ENCODE measurements around the gene MYO1D. TPM values are rescaled to one million over a fixed set of nuclear protein-coding genes. Genes with fewer than 3 reads are reported as not detected.

The MYO1D gene
- total and polyA plus RNA-seq, 5 donors, result 5.8 to 17.0 (median 10.4) TPM

DNA sequence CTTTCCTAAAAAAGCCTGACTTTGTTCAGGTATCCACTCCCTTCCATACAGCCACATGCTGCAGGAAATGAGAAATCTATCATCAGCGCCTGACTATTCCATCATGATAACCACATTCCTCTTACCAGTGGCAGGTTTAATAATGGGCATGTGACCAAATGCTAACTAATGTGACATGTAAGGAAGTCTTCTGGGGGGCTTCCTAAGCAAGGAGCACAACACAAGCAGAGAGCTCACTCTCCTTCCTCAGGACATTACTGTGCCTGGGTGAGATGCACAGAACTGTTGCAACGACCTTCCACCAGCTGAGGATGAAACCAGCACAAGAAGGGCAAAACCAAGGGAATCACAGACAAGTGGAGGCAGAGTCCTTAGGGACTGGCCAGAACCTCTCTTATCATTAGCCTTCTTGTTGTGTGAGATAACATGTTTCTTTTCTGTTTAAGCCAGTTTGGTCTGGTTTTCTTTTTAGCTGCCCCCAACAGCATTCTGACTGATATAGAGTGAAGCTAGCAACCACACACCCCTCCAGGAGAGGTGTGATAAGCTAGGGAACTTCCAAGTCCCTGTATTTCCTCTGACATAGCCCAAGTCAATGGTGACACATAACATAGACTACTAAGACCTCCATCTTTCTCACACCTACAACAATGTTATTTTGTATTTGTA, 16.9 kb downstream of the MYO1D start:
- ATAC-seq, result peak in 1 of 2 donors; percentile 21
- 44% methylated on average over 2 of the region's 2 CpGs for WGBS
- Histone ChIP-seq H3K4me1 (ENCODE audit: control insufficient read depth, insufficient read depth, low read length) (no peaks in the 10 kb centered on the region), H3K27ac (ENCODE audit: low read length) (no peak overlapping the region), H3K4me3 (ENCODE audit: low read length) (no peak overlapping the region), H3K27me3 (ENCODE audit: control insufficient read depth, insufficient read depth) (no peaks in the 10 kb centered on the region), H3K9me3 (ENCODE audit: control insufficient read depth, low read length) (no peaks in the 10 kb centered on the region)
- intact Hi-C loops (cut with DNase I), result no loop called here
- no peak for DNase-seq

DNA sequence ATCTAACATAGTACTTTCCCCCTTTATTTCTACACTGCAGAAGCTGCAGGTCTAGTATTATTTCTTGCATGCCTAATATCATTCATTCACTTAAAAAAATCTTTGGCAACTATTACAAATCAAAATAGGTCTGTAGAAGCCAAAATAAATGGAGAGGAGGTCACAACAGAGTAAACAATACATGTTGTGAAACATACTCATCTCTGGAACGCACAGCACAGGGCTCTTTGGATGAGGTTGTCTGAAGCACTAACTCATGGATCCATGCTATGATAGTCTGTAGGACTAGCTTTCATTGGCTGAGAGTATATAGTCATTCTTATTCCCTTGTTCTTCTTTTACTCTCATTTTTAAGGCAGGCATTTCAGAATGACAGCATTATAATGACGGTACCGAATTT, 21.3 kb downstream of the MYO1D start:
- Histone ChIP-seq H3K4me1 (ENCODE audit: control insufficient read depth, insufficient read depth, low read length) (no peaks in the 10 kb centered on the region), H3K4me3 (ENCODE audit: low read length) (no peak overlapping the region), H3K27ac (ENCODE audit: low read length) (no peak overlapping the region), H3K9me3 (ENCODE audit: control insufficient read depth, low read length) (no peaks in the 10 kb centered on the region), H3K27me3 (ENCODE audit: control insufficient read depth, insufficient read depth) (no peaks in the 10 kb centered on the region)
- DNase-seq, result no peak
- no peak for ATAC-seq
- intact Hi-C loops (cut with DNase I), result no loop called here
- 94% methylated on average over 3 of the region's 3 CpGs for WGBS

DNA sequence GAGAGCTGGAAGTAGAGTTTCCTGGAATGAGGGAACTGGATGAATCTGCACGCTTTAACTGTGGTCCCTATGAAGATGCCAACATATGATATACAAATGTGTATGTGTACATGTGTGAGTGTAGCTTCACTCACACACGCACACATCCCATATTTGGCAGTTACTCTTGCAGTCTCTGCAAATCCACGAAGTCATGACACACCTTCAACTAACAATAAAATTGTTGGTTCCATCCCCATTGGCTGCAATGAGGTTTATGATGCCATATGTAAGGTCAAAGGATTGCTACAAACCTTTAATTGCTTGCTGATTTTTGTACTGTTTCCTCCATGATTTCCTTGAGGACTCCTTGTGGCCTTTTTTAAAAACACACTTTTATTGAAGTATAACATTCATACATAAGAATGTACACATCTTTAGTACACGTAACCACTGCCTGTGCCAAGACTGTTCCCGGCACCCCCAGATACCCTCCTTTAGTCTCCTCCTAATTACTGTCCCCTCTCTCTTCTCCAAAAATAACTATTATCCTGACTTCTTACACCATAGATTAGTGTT, 22.0 kb downstream of the MYO1D start:
- DNase-seq (no peak), ATAC-seq (no peak)
- intact Hi-C loops (cut with DNase I), result no loop called here
- no peak overlapping the region for H3K27ac ChIP-seq (ENCODE audit: low read length)
- no peaks in the 10 kb centered on the region for H3K27me3 ChIP-seq (ENCODE audit: control insufficient read depth, insufficient read depth)
- H3K9me3 ChIP-seq (ENCODE audit: control insufficient read depth, low read length), result no peaks in the 10 kb centered on the region
- H3K4me1 ChIP-seq (ENCODE audit: control insufficient read depth, insufficient read depth, low read length), result no peaks in the 10 kb centered on the region
- 83% methylated on average over 5 of the region's 5 CpGs for WGBS
- no peak overlapping the region for H3K4me3 ChIP-seq (ENCODE audit: low read length)

DNA sequence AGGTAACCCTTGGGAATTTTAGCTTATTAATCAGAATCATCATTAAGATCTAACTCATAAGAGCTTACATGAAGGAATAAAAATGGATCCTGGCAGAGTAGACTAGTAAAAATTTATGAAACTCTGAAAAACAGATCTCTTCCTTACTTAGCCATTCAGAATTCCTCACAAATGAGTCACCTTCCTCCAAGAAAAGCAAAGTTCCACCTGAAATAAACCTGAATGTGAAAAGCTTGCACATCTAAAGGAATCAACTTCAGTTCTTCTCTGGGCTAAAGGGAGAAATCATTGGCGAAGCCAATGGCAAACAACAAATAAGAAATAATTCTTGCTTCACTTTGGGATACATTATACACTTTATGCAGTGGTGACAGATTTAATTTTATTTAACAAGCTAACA, 22.7 kb downstream of the MYO1D start:
- ATAC-seq (no peak), DNase-seq (no peak)
- Histone ChIP-seq H3K4me1 (ENCODE audit: control insufficient read depth, insufficient read depth, low read length) (no peaks in the 10 kb centered on the region), H3K27ac (ENCODE audit: low read length) (no peak overlapping the region), H3K9me3 (ENCODE audit: control insufficient read depth, low read length) (no peaks in the 10 kb centered on the region), H3K27me3 (ENCODE audit: control insufficient read depth, insufficient read depth) (no peaks in the 10 kb centered on the region), H3K4me3 (ENCODE audit: low read length) (no peak overlapping the region)
- 100% methylated on average over 1 of the region's 1 CpG for WGBS
- intact Hi-C loops (cut with DNase I), result no loop called here

DNA sequence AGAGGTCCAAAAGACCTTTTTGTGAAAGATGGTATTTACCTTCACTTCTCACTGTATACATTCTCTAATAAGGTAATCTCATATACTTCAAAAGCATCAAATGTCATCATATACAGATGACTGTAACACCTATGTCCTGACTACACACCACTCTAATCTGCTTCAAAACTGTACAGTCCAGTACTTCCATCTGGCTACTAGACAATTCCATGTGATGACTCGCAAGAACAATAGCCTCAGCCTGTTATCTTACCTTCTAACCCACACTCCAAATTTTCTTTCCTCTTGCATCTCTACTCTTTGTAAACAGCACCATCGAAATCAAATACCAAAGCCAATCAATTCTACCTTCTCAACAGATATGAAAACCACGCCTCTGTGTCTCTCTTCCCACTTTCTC, 24.1 kb downstream of the MYO1D start:
- 92% methylated on average over 3 of the region's 3 CpGs for WGBS
- DNase-seq, result no peak
- Histone ChIP-seq H3K27ac (ENCODE audit: low read length) (no peak overlapping the region), H3K4me1 (ENCODE audit: control insufficient read depth, insufficient read depth, low read length) (no peaks in the 10 kb centered on the region), H3K27me3 (ENCODE audit: control insufficient read depth, insufficient read depth) (no peaks in the 10 kb centered on the region), H3K4me3 (ENCODE audit: low read length) (no peak overlapping the region), H3K9me3 (ENCODE audit: control insufficient read depth, low read length) (no peaks in the 10 kb centered on the region)
- intact Hi-C loops (cut with DNase I), result no loop called here
- no peak for ATAC-seq

DNA sequence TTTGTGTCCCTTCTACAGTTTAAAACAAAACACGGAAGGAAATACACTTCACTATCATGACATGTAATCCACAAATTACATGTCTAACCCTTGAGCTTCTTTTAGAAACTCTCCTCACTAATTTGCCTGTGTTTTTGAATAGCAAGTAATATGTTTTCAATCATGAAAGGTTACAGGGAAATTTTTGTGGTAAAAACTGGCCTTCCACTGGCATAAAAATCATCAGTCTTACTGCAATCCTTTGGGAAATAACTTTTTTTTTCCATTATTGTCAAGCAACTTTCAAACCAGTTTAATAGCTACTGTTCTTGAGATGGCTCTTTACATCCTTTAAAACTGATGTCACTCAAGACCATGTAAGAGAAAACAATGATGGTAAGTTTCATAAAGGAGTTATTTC, 27.0 kb downstream of the MYO1D start:
- WGBS, result 86% methylated on average over 1 of the region's 1 CpG
- no peak overlapping the region for H3K27ac ChIP-seq (ENCODE audit: low read length)

GRCh38 chr17:32847977-32848376, 28.9 kb downstream of the MYO1D start:
- intact Hi-C loops (cut with DNase I), result no loop called here
- ATAC-seq, result no peak
- Histone ChIP-seq H3K4me1 (ENCODE audit: control insufficient read depth, insufficient read depth, low read length) (no peaks in the 10 kb centered on the region), H3K4me3 (ENCODE audit: low read length) (no peak overlapping the region), H3K9me3 (ENCODE audit: control insufficient read depth, low read length) (no peaks in the 10 kb centered on the region), H3K27me3 (ENCODE audit: control insufficient read depth, insufficient read depth) (no peaks in the 10 kb centered on the region), H3K27ac (ENCODE audit: low read length) (no peak overlapping the region)
- DNase-seq, result no peak
- WGBS, result 69% methylated on average over 2 of the region's 2 CpGs

More for the DNA sequence above, 27.0 kb downstream of the MYO1D start:
- Histone ChIP-seq H3K4me3 (ENCODE audit: low read length) (no peak overlapping the region), H3K9me3 (ENCODE audit: control insufficient read depth, low read length) (no peaks in the 10 kb centered on the region), H3K27me3 (ENCODE audit: control insufficient read depth, insufficient read depth) (no peaks in the 10 kb centered on the region), H3K4me1 (ENCODE audit: control insufficient read depth, insufficient read depth, low read length) (no peaks in the 10 kb centered on the region)
- ATAC-seq (no peak), DNase-seq (no peak)
- intact Hi-C loops (cut with DNase I), result no loop called here

DNA sequence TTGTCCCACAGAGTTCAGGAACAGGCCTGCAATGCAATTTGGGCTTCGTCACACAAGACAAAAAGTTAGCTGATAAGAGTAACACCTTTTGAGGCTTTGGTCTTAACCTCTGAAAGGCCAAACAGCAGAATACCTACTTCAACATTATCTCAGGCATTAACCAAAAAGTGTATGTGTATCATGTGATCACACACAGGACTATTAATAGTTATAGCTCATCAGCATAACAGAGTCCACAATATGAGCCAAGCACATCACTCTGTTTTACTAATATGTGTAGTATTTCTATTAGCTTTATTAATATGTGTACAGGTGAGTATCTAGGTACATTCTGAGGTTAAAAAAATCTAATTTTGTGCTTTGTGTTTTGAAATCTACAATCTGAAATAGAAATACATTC, 30.8 kb downstream of the MYO1D start:
- intact Hi-C loops (cut with DNase I), result no loop called here
- no peaks in the 10 kb centered on the region for H3K4me1 ChIP-seq (ENCODE audit: control insufficient read depth, insufficient read depth, low read length)
- no peak overlapping the region for H3K4me3 ChIP-seq (ENCODE audit: low read length)
- H3K9me3 ChIP-seq (ENCODE audit: control insufficient read depth, low read length), result no peaks in the 10 kb centered on the region
- H3K27ac ChIP-seq (ENCODE audit: low read length), result no peak overlapping the region
- WGBS, result 81% methylated on average over 1 of the region's 1 CpG
- ATAC-seq, result no peak
- DNase-seq, result no peak
- H3K27me3 ChIP-seq (ENCODE audit: control insufficient read depth, insufficient read depth), result no peaks in the 10 kb centered on the region

DNA sequence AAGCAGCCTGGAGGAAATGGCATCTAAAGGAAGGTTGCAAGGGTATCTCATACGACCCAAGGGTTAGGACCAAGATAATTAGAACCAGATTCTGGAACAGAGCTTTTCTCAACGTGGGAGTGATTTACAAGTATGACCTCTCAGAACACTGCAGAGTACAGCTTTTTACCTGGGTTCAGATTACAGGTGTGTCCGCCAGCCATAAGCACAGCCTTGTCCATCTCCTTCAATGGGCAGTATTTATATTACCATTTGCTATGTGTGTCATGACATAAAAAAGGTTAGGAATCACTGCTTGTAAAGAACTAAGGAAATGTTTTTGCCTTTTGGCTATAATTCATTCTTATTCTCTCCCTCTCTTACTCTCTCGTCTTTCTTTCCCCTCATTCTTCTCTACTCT, 36.7 kb downstream of the MYO1D start:
- no peaks in the 10 kb centered on the region for H3K27me3 ChIP-seq (ENCODE audit: control insufficient read depth, insufficient read depth)
- intact Hi-C loops (cut with DNase I), result no loop called here
- no peak overlapping the region for H3K27ac ChIP-seq (ENCODE audit: low read length)
- WGBS, result 64% methylated on average over 4 of the region's 4 CpGs
- DNase-seq, result no peak
- no peak for ATAC-seq
- no peaks in the 10 kb centered on the region for H3K9me3 ChIP-seq (ENCODE audit: control insufficient read depth, low read length)
- no peak overlapping the region for H3K4me3 ChIP-seq (ENCODE audit: low read length)
- H3K4me1 ChIP-seq (ENCODE audit: control insufficient read depth, insufficient read depth, low read length), result peaks cover 1% of the 10 kb centered on the region

DNA sequence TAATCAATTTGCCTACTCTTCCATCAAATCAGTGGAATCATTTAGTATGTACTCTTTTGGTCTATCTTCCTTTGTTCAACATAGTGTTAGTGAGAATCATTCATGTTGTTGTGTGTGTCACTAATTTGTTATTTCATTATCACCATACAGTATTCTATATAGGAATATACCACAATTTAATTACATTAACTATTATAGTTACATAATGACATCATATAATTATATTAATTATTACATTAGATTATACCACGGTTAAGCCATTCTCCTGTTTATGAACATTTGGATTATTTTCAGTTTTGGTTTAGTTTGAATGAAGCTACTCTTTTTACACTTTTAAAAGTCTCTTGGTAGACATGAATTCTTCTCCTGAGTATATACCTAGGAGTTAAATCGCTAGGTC, 40.4 kb downstream of the MYO1D start:
- no peak overlapping the region for H3K4me3 ChIP-seq (ENCODE audit: low read length)
- no peaks in the 10 kb centered on the region for H3K27me3 ChIP-seq (ENCODE audit: control insufficient read depth, insufficient read depth)
- no peaks in the 10 kb centered on the region for H3K9me3 ChIP-seq (ENCODE audit: control insufficient read depth, low read length)
- no peak for ATAC-seq
- 96% methylated on average over 2 of the region's 2 CpGs for WGBS
- no peak for DNase-seq
- intact Hi-C loops (cut with DNase I), result no loop called here
- peaks cover 1% of the 10 kb centered on the region for H3K4me1 ChIP-seq (ENCODE audit: control insufficient read depth, insufficient read depth, low read length)
- no peak overlapping the region for H3K27ac ChIP-seq (ENCODE audit: low read length)

- 92% methylated on average over 2 of the region's 2 CpGs for WGBS
- intact Hi-C loops (cut with DNase I), result no loop called here
These were observed 41.6 kb downstream of the MYO1D start for GRCh38 chr17:32835291-32835761.

DNA sequence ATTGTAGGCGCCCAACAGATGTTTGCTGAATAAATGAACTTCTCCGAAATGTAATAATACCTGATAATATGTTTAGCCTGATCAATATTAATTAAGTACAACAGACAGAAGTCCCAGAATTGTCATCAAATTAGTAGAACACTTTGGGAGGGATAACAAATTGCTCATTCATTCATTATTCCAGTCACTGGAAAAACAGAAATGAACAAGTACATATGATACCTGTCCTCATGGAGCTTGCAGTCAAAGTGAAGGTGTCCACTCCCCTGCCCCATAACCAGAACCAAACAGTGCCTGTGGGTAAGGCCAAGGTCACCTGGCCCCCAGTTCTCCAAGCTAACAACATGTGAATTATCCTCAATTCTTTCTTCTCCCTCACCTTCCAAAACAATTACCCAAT, 42.8 kb downstream of the MYO1D start:
- 97% methylated on average over 2 of the region's 2 CpGs for WGBS

More at GRCh38 chr17:32835291-32835761, 41.6 kb downstream of the MYO1D start:
- H3K4me1 ChIP-seq (ENCODE audit: control insufficient read depth, insufficient read depth, low read length), result peaks cover 1% of the 10 kb centered on the region
- H3K4me3 ChIP-seq (ENCODE audit: low read length), result no peak overlapping the region
- H3K27me3 ChIP-seq (ENCODE audit: control insufficient read depth, insufficient read depth), result no peaks in the 10 kb centered on the region
- no peak overlapping the region for H3K27ac ChIP-seq (ENCODE audit: low read length)
- no peaks in the 10 kb centered on the region for H3K9me3 ChIP-seq (ENCODE audit: control insufficient read depth, low read length)
- DNase-seq (no peak), ATAC-seq (no peak)

More for the DNA sequence above, 42.8 kb downstream of the MYO1D start:
- H3K27me3 ChIP-seq (ENCODE audit: control insufficient read depth, insufficient read depth), result no peaks in the 10 kb centered on the region
- no peak overlapping the region for H3K4me3 ChIP-seq (ENCODE audit: low read length)
- DNase-seq (no peak), ATAC-seq (no peak)
- no peaks in the 10 kb centered on the region for H3K9me3 ChIP-seq (ENCODE audit: control insufficient read depth, low read length)
- H3K4me1 ChIP-seq (ENCODE audit: control insufficient read depth, insufficient read depth, low read length), result no peaks in the 10 kb centered on the region
- intact Hi-C loops (cut with DNase I), result no loop called here
- no peak overlapping the region for H3K27ac ChIP-seq (ENCODE audit: low read length)

All from right cardiac atrium (tissue), 5 donors.